RPMI7951 (cell line): ENCODE data around the gene PDE6B. TPM values are rescaled to one million over a fixed set of nuclear protein-coding genes. Genes with fewer than 3 reads are reported as not detected.
"Not testable (repeated sequence)": the region's sequence is repeated elsewhere in the genome, so short reads cannot be mapped to it uniquely, and the experiment has no call there.

ENCODE experiments used
- DNase-seq: peaks from one replicate; pipeline ENCODE4 v3.0.0-alpha.2; 2012; ENCODE audit warnings: low read depth
- total RNA-seq: library from RNA; depleted of rRNA; stranded (reverse); fragments of >200 nt; shearing (Covaris generic); gene quantifications from 2 replicates; pipeline ENCODE4 v1.2.3, GENCODE V29; 2014

Gene PDE6B
- total RNA-seq, 1 experiment from 2014 or later = not detected

DNA sequence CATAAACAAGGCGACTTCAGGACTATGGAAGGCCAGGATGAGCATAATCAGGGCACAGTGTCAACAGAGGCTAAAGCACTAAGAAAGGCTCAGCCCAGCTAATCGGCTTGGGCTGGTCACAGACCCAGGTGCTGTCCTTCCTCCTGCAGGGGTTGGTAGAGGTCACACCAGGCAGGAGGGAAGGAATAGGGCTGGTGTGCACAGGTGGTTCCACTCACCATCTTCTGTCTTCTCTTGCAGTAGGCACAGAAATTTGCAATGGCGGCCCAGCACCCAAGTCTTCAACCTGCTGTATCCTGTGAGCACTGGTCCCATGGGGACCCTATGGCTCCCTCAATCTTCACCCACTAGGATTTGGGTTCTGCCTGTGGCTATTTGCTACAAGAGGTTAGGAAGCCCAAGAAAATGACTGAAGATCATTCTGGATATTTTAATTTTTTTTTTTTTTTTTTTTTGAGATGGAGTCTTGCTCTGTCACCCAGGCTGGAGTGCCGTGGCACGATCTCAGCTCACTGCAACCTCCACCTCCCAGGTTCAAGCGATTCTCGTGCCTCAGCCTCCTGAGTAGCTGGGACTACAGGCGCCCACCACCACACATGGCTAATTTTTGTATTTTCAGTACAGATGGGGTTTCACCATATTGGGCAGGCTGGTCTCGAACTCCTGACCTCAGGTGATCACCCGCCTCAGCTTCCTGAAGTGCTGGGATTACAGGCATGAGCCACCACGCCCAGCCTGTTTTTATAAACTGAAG lies 44.6 kb downstream of the PDE6B start:
- DNase-seq = not testable (repeated sequence)

GRCh38 chr4:671769-672168 lies 46.4 kb downstream of the PDE6B start:
- no peak for DNase-seq

- peak; percentile 30 for DNase-seq
These were observed 48.1 kb downstream of the PDE6B start for GRCh38 chr4:673349-674091.

DNA sequence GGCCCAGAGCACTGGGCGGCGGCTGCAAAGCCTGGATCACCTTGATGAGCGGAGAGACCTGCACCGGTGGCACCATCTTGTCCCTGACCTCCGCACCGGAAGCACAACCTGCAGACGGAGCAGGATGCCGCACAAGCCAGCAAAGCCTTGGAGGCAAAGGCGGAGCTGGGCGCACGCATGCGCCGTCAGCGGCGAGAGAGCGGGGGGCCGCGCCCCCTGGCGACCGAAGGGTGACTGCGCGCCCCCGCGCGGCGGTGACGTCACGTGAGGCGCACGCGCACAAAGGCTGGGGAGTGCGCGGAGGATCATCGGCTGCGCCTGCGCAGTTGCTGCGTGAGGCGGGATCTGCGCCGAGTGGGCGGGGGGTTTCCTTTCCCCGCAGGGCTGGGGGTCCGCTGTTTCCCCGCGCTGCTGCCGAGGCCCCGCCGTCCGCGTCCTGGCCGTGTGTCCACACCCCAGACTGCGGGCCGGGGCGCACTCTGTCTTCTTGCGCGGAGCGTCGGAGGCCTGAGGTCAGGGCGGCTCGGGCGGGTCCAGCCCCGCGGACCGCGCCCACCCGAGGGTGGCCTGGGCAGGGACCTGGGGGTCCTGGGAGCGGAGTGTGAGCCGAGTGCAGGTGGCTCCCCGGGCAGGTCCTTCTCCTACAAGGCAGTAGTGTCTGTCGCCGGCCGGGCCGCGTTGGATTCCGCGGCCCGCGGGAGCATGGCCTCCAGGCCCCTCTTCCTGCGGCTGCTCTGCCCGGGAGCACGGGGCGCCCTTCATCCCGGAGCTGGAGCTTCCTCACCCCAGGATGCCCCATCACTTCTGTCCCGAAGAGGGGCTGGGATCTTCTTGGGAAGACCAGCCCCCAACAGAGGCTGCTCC lies 49.0 kb downstream of the PDE6B start, which contains the start of the genes ATP5ME and MYL5:
Gene ATP5ME, minus strand, starts transcription at position 105 of the 864 bp plus-strand sequence. Its CDS starts 29 bp downstream, at position 76.
Gene MYL5, plus strand, starts transcription at position 371 of the 864 bp plus-strand sequence. CDS start 3,485 bp downstream, outside the sequence.
- peak; percentile 89 for DNase-seq

GRCh38 chr4:675036-675882 lies 49.9 kb downstream of the PDE6B start:
- no peak for DNase-seq

- no peak for DNase-seq
These were observed 50.9 kb downstream of the PDE6B start for GRCh38 chr4:675980-676870.

DNA sequence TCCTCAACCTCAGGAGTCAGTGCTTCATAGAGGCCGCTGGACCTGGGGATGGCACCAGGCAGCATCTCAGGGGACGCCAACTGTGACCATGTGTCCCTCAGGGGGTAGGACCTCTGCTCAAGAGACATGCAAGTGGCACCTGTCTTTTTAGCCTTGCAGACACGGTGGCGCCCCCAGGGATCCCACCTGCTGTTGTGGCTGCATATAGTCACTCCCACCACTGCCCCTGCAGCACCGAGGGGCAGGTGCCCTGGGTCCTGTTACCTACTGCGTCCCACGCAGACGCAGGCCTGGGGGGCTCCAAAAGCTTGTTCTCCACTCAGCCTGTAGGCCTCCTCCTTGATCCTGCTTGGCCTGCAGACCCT lies 51.5 kb downstream of the PDE6B start:
- no peak for DNase-seq

- no peak for DNase-seq
These were observed 52.3 kb downstream of the PDE6B start for GRCh38 chr4:677431-678293.

DNA sequence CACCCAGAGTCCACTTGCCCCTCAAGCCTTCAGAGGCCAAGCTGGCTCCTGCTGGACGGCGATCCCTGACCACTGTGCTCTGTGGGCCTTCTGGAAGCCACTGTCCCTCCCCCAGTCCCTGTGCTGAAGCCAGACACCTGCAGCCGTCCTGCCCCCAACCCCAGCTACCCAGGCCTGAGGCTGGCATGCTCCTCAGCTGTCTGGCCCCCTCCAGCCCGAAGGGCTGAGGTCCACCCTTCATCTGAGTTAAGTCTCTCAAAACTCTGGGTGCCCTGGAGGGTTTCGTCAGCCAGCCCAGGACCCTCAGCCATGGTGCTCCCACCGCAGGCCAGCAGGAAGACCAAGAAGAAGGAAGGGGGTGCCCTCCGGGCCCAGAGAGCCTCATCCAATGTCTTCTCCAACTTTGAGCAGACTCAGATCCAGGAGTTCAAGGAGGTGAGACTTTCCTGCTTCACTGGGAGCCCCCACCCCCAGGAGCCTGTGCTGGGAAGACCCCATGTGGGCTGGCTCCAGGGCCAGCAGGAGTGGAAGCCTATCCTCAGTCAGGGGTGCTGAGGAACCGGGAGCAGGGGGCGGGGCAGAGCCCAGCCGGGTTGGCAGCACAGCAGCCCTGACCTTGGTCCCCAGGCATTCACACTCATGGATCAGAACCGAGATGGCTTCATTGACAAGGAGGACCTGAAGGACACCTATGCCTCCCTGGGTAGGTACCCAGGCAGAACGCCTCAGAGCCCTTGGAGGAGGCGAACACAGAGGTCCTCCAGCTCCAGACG lies 53.1 kb downstream of the PDE6B start:
- no peak for DNase-seq

DNA sequence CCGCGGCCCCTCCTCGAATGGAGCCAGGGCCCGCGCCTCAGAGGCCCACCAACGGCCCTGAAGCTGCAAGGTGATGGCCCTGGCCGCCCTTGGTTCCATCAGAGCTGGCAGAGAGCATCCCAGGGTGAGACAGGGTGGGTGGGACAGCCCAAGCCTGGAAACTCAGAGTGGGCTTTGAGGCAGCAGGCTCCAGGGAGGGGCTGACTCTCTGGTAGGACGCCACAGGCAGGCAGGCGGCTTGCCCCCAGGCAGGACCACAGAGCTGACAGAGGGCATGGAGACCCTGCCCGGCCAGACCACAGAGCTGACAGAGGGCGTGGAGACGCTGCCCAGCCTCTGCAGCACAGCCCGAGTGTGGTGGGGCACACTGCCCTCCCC lies 53.7 kb downstream of the PDE6B start:
- no peak for DNase-seq

GRCh38 chr4:679629-680028 lies 54.3 kb downstream of the PDE6B start:
- no peak for DNase-seq

DNA sequence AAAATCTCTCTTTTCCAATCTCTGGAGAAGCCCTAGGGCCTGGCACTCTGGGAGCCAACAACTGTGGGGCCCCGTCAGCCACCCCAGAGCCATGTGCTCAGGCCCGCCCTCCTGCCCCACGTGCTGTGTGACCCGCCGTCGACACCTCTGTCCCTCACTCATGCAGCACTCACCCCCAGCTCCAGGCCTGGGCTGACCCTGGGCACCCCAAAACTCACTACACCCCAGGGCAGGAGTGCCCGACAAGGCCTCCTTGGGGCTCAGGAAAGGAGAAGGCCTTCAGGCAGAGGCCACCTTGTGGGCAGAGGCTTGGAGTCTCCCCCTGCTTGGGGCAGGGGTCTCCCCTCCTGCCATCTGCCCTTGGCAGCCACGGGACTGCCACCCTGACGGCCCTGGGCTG lies 54.7 kb downstream of the PDE6B start:
- no peak for DNase-seq

- DNase-seq = no peak
These were observed 55.2 kb downstream of the PDE6B start for GRCh38 chr4:680551-680927.

DNA sequence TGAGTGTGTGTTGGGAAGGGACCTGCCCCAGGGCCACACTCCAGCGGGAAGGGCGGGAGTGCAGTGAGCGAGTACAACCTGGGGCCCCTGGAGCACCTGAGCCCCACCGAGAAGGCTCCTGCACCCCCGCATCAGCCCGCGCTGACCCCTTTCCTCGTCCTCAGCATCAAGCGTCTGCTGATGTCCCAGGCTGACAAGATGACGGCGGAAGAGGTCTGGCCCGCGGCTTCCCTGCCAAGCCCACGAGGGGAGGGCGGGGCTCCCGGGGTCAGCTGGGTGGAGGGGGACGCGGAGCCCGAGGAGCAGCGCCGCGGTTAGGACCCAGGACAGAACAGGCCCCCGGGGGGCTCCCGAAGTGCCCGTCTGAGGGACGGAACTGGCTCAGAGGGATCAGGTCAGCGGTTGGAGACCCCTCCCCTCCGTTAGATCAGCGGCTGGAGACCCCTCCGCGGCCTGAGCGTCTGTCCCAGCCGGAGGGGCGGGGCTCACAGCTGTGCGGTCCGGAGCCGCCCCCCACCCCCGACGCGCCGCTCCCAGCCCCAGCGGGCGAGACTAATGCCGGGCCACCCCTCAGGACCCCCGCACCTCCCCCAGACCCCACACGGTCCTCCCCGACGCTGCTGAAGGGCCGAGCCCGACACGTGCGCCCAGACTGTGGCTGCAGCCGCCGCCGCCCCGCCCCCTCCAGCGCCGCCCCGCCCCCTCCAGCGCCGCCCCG lies 55.7 kb downstream of the PDE6B start:
- DNase-seq = peak; percentile 25

DNA sequence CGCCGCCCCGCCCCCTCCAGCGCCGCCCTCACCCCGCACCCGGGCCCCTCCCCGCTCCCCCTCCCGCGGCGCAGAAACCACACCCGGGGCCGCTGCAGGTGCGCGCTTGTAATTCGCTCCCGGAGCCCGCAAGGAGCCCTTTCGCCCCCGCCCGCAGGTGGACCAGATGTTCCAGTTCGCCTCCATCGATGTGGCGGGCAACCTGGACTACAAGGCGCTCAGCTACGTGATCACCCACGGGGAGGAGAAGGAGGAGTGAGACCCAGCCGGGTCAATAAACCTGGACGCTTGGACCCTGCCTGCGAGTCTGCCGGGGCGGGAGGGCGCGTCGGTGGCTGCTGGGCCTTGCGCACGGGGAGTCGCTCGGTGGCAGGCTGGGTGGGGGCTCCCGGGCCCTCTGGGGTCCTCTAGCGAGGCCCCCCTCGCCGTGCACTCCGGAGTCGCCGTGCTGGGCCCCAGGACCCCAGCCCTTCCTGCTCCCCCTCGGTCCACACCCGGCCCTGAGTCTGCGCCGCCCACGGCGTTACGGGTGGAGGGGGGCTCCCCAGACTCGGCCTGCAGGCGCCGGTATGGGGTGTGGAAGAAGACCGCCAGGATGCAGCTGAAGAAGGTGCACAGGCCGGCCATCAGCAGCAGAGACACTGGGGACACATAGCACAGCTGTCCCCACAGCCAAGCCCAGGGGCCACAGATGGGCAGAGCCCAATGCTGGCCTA lies 56.5 kb downstream of the PDE6B start:
- no peak for DNase-seq

GRCh38 chr4:682490-683172 lies 57.3 kb downstream of the PDE6B start:
- no peak for DNase-seq
